ENCODE measurements around the gene MAX. TPM values are rescaled to one million over a fixed set of nuclear protein-coding genes. Genes with fewer than 3 reads are reported as not detected.

Gene MAX
- total and polyA plus RNA-seq, 9 of the 15 experiments (the other 6 are each of a cell fraction or from before 2014, with no cell fraction given): 15.4 to 96.5 (median 51.6) TPM

DNA sequence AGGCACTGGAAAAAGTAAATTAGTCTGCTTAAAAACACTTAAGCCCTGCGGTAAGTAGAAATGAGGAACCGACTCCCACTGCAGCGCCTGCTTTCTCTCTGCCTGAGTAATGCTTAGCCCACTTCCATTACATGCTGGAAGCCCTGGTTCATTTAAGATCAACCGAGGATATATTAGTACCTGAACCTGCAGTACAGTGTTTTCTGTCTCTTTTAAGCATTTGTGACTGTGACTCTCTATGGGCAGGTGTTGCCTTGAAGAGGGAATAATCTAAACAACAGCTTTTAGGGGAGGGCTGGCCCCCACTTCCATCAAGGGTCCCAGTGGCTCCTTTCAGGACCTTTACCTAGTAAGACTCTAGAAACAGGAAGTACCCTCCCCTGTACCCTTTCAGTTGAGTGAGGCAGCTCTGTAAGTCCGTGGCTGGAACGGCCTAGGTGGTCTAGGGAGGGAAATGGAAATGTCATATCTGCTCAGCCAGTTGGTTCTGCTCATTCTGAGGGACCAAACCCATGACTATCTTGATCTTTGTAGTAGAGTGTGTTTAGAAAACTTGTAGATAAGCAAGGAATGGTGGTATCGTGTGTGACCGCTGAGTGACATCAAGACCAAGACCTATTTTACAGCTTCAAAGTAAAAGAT, 59.5 kb downstream of the MAX start (continued):
- TF ChIP-seq HDAC2 (IDR thresholded peaks at IDR 0.05): peak; percentile 27; the same call in 1 of the 2 replicates
- peak in 1 of 2 experiments; percentile 82; a peak in 2 of 4 replicates for TF ChIP-seq ETV6 (IDR thresholded peaks at IDR 0.05; ENCODE audit: borderline replicate concordance in 1 of 2, low read depth in 2 of 2, low read length in 1 of 2)
- TF ChIP-seq ETV6 (CRISPR knock-in tag; IDR thresholded peaks at IDR 0.05; ENCODE audit: borderline replicate concordance): no peak
- TF ChIP-seq, protein P1, sequence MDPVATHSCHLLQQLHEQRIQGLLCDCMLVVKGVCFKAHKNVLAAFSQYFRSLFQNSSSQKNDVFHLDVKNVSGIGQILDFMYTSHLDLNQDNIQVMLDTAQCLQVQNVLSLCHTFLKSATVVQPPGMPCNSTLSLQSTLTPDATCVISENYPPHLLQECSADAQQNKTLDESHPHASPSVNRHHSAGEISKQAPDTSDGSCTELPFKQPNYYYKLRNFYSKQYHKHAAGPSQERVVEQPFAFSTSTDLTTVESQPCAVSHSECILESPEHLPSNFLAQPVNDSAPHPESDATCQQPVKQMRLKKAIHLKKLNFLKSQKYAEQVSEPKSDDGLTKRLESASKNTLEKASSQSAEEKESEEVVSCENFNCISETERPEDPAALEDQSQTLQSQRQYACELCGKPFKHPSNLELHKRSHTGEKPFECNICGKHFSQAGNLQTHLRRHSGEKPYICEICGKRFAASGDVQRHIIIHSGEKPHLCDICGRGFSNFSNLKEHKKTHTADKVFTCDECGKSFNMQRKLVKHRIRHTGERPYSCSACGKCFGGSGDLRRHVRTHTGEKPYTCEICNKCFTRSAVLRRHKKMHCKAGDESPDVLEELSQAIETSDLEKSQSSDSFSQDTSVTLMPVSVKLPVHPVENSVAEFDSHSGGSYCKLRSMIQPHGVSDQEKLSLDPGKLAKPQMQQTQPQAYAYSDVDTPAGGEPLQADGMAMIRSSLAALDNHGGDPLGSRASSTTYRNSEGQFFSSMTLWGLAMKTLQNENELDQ (CRISPR knock-in tag; IDR thresholded peaks at IDR 0.05; ENCODE audit: borderline replicate concordance): no peak
- TF ChIP-seq SIRT6 (IDR thresholded peaks at IDR 0.05; ENCODE audit: low read depth, low read length): no peak
- TF ChIP-seq DMBX1 (CRISPR knock-in tag; IDR thresholded peaks at IDR 0.05; ENCODE audit: borderline replicate concordance): peak; percentile 48; the same call in 1 of the 2 replicates
- no peak for TF ChIP-seq ZNF75A (CRISPR knock-in tag; IDR thresholded peaks at IDR 0.05)
- no peak for TF ChIP-seq RBFOX2 (IDR thresholded peaks at IDR 0.05; ENCODE audit: low read depth, low read length)
- TF ChIP-seq HDAC1 (IDR thresholded peaks at IDR 0.05): peak in 1 of 2 experiments; percentile 69; a peak in 2 of 4 replicates
- peak; percentile 40; the same call in 1 of the 2 replicates for TF ChIP-seq NFE2 (IDR thresholded peaks at IDR 0.05; ENCODE audit: low read depth)
- TF ChIP-seq, protein P2, sequence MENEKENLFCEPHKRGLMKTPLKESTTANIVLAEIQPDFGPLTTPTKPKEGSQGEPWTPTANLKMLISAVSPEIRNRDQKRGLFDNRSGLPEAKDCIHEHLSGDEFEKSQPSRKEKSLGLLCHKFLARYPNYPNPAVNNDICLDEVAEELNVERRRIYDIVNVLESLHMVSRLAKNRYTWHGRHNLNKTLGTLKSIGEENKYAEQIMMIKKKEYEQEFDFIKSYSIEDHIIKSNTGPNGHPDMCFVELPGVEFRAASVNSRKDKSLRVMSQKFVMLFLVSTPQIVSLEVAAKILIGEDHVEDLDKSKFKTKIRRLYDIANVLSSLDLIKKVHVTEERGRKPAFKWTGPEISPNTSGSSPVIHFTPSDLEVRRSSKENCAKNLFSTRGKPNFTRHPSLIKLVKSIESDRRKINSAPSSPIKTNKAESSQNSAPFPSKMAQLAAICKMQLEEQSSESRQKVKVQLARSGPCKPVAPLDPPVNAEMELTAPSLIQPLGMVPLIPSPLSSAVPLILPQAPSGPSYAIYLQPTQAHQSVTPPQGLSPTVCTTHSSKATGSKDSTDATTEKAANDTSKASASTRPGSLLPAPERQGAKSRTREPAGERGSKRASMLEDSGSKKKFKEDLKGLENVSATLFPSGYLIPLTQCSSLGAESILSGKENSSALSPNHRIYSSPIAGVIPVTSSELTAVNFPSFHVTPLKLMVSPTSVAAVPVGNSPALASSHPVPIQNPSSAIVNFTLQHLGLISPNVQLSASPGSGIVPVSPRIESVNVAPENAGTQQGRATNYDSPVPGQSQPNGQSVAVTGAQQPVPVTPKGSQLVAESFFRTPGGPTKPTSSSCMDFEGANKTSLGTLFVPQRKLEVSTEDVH (IDR thresholded peaks at IDR 0.05; ENCODE audit: low read depth, partially characterized antibody): no peak
- peak; percentile 62; the same call in 1 of the 2 replicates for TF ChIP-seq MTA3 (IDR thresholded peaks at IDR 0.05; ENCODE audit: borderline replicate concordance)
- TF ChIP-seq MAFK (IDR thresholded peaks at IDR 0.05; ENCODE audit: low read length): no peak
- TF ChIP-seq TCFL5 (CRISPR knock-in tag; conservative IDR thresholded peaks at IDR 0.05): no peak
- TF ChIP-seq, protein P3, sequence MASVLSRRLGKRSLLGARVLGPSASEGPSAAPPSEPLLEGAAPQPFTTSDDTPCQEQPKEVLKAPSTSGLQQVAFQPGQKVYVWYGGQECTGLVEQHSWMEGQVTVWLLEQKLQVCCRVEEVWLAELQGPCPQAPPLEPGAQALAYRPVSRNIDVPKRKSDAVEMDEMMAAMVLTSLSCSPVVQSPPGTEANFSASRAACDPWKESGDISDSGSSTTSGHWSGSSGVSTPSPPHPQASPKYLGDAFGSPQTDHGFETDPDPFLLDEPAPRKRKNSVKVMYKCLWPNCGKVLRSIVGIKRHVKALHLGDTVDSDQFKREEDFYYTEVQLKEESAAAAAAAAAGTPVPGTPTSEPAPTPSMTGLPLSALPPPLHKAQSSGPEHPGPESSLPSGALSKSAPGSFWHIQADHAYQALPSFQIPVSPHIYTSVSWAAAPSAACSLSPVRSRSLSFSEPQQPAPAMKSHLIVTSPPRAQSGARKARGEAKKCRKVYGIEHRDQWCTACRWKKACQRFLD (CRISPR knock-in tag; IDR thresholded peaks at IDR 0.05): peak; percentile 46; the same call in 1 of the 2 replicates
- peak; percentile 80; the same call in 1 of the 2 replicates for TF ChIP-seq ZBED1 (IDR thresholded peaks at IDR 0.05)
- peak; percentile 98 for TF ChIP-seq ARID1B (IDR thresholded peaks at IDR 0.05)
- no peak for TF ChIP-seq BCL6 (CRISPR knock-in tag; IDR thresholded peaks at IDR 0.05)
- no peak for TF ChIP-seq HIVEP1 (CRISPR knock-in tag; IDR thresholded peaks at IDR 0.05)
- peak; percentile 37 to 47; a peak in 2 of 4 replicates for TF ChIP-seq MAZ (CRISPR knock-in tag; conservative IDR thresholded peaks at IDR 0.05 in 1 of 2, IDR thresholded peaks at IDR 0.05 in 1 of 2)
- 0 out of 4 replicates have a peak, but pooled peaks of 1 of the 2 experiments have one; percentile 4 for TF ChIP-seq FOXA3 (CRISPR knock-in tag; conservative IDR thresholded peaks at IDR 0.05 in 1 of 2, IDR thresholded peaks at IDR 0.05 in 1 of 2)
- no peak for TF ChIP-seq TEAD2 (tag; IDR thresholded peaks at IDR 0.05)

All from K562 (cell line).